CD4-positive, alpha-beta T cell treated with Interleukin-15 for 1 hour (primary cell): ENCODE data around the gene SPEF2.

Experiments
- DNase-seq: peaks from one replicate; pipeline ENCODE4 v3.0.0-alpha.2; 2020

Gene SPEF2

DNA sequence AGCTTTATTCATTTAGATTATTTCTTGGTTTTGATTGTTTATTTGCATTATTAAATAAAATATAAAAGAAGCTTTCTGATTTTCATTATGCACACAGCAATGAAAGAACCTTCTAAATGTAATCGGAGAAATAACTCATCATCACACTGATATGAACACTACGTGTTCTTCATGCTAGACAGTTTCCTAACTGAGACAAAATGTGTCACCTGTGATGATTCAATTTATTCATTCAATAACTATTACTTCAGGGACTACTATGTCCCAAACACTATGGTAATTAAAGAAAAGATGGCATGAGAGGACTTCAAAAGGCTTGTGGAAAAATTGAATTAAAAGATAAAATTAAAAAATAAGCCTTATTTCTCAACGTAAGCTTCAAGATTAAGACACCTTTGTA, 118.1 kb downstream of the SPEF2 start:
- no peak for DNase-seq

DNA sequence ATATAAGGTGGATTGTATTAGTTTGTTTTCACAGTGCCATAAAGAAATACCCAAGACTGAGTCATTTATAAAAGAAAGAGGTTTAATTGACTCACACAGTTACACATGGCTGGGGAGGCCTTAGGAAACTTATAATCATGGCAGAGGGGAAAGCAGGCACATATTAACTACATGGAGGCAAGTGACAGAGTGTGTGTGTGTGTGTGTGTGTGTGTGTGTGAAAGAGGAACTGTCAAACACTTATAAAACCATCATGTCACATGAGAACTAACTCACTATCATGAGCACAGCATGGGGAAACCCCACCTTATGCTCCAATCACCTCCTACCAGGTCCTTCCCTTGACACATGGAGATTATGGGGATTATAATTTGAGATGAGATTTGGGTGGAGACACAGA, 118.6 kb downstream of the SPEF2 start:
- DNase-seq = no peak

DNA sequence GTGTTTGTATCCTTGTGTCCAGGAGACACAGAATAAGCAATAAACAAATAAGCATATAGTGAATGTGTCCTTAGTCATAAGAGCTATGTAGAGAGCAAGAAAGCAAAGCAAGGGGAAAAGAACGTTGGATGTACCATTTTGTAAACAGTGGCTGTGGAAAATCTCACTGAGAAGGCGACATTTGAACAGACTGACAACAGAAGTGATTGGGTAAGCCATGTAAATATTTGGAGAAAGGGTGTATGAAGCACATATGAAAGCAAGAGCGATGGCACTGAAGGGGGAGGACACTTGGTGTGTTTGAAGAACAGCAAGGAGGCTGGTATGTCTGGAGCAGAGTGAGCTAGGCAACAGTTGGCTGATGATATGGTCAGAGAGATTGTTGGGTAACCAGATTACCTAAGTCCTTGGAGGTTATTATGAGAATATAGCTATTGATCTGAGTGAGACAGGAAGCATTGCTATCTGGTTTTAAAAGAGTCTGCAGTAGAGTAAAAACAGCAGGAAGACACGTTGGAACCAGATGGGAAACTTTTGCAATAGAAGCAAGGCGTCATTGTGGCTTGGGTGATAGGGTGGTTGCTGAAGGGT, 123.6 kb downstream of the SPEF2 start:
- DNase-seq = no peak

DNA sequence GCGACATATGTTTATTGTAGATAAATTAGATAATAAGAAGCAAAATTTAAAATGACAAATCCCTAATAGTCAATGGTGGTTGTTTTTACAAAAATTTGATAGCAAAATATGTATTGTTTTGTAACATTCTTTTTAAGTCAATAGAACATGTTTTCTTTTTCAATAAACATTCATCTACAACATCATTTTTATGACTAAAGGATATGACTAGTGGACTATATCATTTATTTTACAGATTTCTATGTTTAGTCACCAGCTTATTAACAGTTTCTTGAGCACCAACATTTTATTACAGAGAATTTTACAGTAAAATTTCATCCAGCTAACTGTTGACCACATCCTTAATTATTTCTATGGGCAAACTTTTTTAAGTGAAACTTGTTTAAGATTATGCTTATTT, 124.3 kb downstream of the SPEF2 start:
- DNase-seq = no peak

DNA sequence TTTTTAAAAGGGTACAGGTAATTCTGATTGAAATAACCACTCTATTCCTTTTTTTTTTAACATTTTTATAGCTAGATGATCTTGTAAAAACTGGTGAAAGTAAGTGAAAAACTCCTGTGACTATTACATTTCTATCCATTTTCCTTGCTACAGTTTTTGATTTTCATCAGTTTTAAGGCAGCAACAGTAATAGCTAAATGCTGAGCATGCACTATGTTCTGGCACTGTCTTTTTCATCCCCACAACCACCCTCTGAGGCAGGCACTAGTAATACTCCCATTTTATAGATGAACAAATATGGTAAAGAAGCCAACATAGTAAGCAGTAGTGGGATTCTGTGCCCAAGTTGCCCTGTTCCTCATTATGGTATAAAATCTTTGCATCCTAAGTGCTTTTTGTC, 126.0 kb downstream of the SPEF2 start:
- no peak for DNase-seq

DNA sequence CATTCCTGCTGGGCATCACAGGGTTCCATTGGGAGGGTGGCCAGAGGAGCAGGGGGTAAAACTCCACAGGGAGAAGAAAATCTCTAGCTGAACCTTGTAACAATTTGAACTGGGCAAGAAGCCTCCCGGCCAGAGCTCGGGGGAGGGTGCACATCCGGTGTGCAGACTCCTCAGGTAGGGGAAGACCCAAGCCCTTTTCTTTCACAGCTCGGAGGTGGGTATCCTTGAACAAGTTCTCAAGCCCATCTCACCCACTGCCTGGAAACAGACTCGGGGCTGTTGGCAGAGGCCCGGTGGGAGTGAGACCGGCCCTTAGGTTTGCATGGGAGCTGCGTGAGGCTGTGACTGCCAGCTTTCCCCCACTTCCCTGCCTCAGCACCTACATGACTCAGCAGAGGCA, 127.5 kb downstream of the SPEF2 start:
- no peak for DNase-seq

DNA sequence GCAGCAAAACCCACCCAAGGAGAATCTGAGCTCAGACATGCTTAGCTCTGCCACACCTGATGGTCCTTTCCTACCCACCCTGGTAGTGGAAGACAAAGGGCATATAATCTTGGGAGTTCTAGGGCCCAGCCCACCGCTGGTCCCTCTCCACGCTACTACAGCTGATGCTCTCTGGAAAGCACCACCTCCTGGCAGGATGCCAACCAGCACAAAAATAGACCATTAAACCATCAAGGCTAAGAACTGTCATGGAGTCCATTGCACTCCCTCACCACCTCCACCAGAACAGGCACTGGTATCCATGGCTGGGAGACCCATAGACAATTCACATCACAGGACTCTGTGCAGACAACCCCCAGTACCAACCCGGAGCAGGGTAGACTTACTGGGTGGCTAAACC, 128.0 kb downstream of the SPEF2 start:
- DNase-seq = no peak

DNA sequence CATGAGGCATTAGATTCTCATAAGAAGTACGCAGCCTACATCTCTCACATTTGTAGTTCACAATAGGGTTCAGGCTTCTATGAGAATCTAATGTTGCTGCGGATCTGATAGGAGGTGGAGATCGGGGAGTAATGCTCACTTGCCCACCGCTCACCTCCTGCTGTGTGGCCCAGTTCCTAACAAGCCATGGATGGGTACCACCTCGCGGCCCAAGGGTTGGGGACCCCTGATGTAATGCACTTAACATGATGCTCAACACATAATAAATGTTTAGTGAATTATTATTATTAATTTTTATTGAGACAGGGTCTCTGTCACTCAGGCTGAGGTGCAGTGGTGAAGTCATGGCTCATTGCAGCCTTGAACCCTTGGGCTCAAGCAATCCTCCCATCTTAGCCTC, 134.3 kb downstream of the SPEF2 start:
- DNase-seq = no peak

DNA sequence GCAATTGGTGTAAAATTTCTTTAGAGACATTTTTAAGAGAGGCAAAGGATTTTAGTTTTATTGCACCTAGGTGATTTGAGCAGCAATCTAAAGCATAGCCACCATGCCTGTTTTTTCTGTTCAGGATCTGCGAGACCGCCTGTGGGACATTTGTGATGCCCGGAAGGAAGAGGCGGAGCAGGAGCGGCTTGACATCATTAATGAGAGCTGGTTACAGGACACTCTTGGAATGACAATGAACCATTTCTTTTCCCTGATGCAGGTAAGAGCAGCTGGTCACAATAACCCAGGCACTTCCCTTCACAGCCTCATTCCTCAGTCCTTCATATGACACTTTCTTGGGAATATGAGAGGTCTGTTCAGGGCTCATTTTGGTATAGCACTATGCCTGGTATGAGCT, 135.8 kb downstream of the SPEF2 start:
- DNase-seq = no peak

DNA sequence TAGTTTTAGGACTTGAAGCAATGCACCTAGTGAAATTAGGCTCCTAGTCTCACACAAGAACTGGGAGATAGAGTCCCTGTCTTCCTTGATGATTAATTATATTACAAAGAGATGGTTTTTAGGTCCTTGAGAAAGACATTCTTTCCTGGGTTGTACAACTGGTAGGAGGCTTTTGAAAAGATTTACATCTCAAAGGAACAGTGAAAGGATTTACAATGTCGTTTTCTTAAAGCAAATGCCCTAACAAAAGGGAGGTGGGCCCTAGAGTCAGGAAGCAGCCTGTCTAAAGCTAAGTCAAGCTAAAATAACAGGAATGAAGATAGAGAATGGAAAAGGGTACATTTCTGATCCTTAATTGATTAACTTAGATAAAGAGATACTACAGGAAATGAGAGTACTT, 136.8 kb downstream of the SPEF2 start:
- no peak for DNase-seq

DNA sequence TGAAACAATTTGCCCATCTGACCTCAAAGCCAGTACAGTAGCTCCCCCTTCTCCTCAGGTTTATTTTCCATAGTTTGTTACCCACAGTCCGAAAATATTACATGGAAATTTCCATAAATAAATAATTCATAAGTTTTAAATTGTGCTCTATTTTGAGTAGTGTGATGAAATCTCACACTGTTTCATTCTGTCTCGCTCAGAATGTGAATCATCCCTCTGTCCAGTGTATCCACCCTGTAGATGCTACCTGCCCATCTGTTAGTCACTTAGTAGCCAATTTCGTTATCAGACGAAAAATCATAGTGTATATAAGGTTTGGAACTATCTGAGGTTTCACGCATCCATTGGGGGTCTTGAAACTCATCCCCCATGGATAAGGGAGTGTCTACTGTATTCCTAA, 138.3 kb downstream of the SPEF2 start:
- DNase-seq = no peak

DNA sequence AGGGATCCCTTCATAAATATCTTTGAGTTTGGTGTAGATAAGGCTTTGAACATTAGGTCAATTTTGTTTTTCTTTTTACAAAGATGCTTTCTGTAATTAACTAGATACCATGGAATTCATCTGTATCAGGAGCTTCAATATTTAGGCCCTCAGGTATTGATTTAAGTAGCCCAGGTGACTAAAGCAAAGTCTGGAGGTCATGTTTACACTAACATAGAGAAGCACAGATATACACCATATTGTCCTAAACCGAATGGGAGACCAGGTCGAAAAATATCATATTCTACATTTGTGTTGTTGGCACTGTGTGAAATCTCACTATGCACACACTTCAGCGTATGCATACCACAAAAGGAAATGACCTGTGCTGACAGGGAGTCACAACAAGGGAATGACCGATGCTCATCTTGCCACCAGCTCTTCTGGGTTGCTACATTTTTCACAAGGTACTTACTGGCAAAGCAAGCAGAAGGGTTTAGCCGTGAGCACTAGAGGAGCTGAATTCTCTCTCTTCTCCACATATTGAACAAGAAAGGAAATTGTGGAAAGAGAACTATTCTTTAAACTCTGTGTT, 140.6 kb downstream of the SPEF2 start:
- no peak for DNase-seq

DNA sequence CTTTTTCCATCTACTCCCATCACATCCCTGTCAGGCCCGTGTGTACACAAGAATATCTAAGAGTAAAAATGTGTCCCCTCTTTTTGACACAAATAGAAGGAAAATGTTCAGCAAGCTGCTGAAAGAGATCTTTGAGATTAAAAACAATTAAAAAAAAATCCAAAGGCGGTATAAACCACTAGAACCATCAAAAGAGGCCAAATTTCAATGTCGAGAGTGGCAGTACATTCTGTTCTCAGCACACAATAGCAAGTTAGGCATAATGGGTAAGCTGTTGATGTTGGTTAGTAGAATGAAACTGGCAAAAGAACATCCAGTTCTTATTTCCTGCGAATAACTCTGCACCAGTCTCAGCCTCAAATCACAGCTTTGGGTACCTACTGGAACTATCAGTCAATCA, 143.9 kb downstream of the SPEF2 start:
- DNase-seq = no peak

DNA sequence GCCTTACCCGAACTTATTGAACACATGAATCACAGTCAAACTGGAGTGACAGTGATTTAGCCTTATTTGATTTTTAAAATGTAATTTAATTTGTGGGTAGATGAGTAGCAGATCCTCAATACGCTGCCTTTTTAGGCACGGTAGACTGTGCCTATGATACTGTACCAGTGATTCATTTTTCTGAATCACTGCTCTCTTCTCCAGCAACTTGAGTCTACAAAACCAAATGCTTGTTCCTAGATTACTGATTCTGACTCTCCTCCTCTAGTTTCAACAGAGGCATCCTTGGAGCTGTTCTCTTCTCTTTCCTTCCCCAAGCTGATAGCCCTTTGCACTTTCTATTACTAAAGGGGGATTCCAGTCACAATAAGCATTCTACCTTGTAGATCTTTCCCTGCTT, 144.7 kb downstream of the SPEF2 start:
- no peak for DNase-seq

DNA sequence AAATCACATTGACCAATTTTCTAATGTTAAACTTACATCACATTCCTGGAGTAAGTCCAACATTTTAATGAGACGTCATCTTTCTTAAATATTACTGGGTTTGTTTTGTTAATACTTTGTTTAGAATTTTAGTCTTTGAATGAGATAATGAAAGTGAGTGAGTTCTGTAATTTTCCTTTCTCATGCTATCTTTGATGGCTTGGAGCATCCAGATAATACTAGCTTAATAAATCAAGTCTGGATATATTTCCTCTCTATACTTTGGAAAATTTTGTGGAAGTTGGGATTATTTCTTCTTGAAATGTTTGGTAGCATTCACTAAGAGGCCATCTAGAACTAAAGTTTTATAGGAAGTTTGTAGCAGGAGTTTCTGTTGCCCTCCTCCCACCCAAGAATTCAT, 148.3 kb downstream of the SPEF2 start:
- no peak for DNase-seq

DNA sequence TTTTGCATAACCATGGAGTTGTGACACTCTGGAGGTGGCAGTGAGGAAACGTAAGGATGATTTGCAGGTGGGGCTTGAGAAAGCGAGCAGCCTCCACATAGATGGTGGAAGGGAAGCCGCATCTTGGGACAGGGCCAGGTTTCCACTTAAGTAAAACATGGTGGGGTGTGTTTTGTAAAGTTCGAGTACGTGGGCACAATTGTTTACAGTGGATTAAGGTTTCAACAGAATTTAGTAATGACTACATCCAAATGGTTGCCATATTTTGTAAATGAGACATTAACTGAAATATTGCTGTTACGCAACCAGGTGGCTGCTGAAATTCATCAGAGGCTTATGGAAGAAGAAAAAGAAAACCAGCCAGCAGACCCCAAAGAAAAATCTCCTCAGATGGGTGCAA, 153.6 kb downstream of the SPEF2 start:
- no peak for DNase-seq

DNA sequence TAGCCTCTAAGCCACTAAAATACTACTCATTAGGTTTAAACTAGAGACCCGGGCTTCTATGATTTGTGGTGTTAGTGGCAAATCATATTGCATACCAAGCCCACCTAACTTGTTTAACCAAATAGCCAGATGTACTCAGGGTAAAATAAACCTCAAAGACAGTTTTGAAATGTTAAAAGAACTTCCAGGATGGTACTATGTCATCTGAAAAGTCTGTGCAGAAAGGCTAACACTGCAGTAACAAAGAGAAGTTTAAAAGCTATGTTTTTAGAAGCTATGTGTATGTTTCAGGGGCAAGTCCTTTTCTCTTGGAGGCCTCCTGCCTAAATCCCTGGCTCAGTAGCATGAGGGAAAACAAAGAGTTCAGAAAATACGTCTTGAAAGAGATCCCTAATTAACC, 154.2 kb downstream of the SPEF2 start:
- no peak for DNase-seq

DNA sequence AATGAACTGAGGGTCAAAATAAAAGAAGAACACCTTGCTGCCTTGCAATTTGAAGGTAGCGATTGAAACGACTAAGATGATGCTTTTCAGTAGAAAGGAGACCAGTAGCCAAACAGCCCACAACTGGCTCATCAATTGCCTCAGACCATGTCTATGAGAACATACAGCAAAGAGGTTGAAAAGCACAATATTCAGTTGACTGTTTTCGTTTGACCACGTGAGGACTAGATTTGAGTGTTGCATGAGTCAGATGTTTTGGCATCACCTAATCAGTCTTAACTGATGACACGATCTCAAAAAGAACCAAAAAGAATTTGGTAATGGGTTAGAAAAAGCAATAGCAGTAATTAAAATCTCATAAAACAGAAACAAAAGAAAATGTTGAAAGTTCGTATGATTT, 156.3 kb downstream of the SPEF2 start:
- no peak for DNase-seq

DNA sequence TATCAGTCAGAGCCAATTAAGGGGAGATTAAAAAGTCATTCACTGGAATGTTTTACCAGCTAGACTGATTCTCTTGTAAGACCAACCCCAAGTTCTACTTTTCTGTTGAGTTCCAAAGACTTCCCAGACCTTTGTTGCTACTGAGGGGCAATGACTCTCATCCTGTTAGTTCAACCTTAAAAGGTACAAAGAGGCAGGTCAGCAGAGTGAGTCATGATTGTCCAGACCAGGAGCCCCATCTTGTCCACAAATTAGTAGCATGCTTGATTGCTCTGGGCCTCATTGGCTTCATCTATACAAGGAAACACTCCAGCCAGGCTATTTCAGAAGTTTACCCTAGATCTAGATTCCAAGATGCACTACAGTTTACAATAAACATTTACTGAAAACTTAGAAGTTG, 159.1 kb downstream of the SPEF2 start:
- DNase-seq = no peak

DNA sequence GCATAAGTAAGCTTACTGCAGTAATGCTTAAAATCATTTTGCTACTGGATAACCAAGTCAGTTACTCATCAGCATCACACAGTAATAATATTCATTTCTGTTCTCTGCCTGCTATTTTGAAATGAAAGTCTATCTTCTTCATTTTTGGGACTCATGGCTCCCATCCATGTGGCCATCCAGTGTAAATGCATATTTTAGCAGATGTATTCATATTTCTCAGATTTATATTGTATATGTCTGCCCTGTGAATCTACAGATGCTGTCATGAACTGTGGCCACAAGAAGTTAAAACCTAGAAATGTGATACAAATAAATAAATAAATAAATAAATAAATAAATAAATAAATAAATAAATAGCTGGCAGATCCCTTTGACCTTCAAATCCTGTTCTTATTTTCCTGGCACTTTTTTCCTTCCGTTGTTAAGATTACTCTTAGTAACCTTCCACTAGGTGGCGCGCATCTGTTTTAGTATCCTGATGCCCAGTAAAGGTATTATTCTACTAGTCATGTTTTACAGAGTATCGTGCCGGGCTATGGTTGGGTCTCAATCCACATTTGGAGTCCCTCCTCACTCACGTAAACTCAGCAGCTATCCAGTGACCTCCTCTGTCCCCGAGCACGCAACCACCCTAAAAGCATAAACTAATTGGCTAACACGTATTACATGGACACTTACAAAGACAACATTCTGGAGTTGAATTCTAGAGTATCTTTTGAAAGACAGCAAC, 159.9 kb downstream of the SPEF2 start:
- DNase-seq = peak; percentile 60

DNA sequence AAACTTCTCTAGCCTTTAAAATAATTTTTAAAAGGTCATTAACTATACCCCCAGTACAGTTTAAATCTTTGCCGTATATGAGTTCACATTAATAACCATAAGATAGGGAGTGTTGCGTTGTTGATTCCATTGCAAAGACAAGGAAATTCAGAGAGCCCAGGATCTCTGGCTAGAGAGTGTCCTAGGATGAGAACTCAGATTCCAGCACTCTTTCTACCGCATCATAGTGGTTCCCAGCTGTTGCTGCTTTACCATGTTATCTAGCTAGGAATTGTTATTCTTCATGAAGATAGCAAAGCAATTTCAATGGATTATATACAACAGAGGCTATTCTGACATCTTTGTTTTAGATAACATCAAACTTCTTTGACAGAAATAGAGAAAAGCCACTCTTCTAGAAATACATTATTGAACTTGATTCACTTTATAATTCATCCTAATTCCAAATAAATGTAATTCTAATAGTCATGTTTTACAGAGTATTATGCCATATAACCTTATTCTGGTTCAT, 160.7 kb downstream of the SPEF2 start:
- DNase-seq = no peak

DNA sequence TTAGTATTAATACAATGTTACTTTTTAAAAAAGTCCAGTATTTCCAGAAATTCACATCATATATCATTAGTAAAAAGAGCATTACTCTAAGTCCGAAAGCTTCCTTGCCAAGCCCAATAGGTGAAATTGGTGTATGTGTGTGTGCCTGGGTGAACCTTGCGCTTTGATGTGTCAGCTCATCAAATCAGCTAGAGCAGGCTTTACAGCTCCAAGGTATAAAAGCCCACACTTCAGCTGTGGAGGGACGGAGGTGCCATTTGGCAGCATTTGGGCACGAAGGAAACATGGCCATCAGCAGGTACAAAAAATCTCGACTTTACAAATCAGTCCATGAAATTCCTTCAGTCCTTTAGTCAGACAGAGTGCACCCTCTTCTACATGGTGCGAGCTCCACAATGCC, 162.6 kb downstream of the SPEF2 start:
- DNase-seq = peak; percentile 73

DNA sequence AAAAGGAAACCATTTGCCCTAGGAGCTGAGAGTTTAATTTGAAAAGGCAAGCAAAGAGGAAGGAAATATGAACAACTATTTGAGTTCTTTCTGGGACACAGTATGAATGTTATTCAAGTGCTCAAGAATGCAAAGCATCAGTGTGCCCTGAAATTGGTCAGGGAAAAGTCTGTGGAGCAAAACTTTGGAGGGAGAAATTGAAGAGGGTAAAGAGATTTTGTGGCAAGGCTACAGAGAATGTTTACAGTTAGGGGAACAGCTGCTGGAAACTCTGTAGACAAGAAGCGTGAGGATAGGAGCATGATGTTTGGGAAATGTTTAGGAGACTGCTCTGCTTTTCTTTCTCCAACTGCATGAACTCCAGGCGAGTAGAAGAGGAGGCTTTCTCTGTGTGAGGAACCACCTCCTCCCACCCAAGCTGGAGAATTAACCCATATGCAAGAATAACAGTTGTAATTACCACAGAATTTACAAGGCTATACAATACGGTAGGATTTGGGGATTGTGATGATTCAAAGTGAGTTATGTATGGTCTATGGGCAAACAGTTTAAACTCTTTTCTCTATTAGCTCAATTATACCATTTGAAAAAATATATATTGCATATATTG, 163.6 kb downstream of the SPEF2 start:
- no peak for DNase-seq

DNA sequence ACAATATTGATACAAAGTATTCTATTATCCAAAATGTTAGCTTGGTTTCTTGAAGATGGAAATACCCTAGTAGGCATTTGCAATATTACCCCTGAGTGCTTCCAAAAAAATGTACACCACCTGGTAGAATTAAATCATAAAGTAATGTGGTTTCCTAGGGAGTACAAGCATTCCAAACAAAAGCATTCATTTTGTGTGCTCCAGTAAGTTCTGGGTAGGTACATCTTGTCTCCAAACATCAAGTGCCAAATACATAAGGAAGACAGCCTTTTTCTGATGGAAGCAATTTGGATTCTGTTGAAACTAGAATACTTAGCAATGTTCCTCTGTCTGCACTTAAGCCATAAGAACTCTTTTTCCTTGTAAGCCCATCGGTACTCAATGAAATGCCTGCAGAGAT, 165.9 kb downstream of the SPEF2 start:
- DNase-seq = no peak
